ENCODE measurements around the gene PAX7. TPM values are rescaled to one million over a fixed set of nuclear protein-coding genes. Genes with fewer than 3 reads are reported as not detected.

PAX7 gene
- total and polyA plus RNA-seq, 2 of the 4 experiments (the other 2 are of a cell fraction): not detected

DNA sequence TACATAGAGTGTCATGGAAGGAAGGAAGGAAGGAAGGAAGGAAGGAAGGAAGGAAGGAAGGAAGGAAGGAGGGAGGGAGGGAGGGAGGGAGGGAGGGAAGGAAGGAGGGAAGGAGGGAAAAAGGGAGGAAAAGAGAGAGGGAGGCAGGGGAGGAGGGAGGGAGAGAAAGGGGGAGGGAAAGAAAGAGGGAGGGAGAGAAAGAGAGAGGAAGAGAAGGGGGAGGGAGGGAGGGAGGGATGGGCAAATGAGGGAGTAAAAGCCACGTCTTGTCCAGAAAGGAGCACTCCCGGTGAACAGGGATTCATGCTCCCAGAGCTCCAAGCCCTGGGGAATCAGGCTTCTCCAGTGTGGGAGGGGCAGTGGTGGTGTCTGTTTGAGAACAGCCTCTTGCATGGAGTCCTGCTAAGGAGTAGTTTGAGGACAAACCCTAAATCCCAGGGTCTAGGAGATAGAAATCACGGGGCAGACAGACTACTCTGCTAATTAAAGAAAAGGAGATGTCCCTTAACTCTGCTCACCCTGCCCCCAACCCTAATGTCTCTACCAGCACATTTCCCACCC is 157.3 kb downstream of the PAX7 start:
- DNase-seq: no peak
- H3K27ac ChIP-seq (ENCODE audit: insufficient read depth, low read length): no peak overlapping the region
- no peaks in the 10 kb centered on the region for H3K79me1 ChIP-seq (ENCODE audit: low read depth in 1 of 2, low read length in 2 of 2)
- H2AK5ac ChIP-seq (ENCODE audit: low read depth, low read length): no peak overlapping the region
- H3K14ac ChIP-seq (replicated peaks; ENCODE audit: low read depth, low read length): no peak overlapping the region
- in situ Hi-C loops (cut with MboI; ENCODE audit: low sequenced_read_pairs) (no loop called here), intact Hi-C loops (cut with micrococcal nuclease) (no loop called here), dilution Hi-C loops (cut with HindIII; ENCODE audit: low sequenced_read_pairs, unreplicated experiment) (no loop called here)
- H3K4me1 ChIP-seq (ENCODE audit: control insufficient read depth, insufficient read depth, low read length): no peaks in the 10 kb centered on the region
- no peak overlapping the region for H4K8ac ChIP-seq (ENCODE audit: low read depth in 2 of 2, low read length in 2 of 2)
- no peak overlapping the region for H2BK20ac ChIP-seq (ENCODE audit: low read depth, low read length)
- no peaks in the 10 kb centered on the region for H4K20me1 ChIP-seq (ENCODE audit: insufficient read depth, low read length)
- no peaks in the 10 kb centered on the region for H3K36me3 ChIP-seq (ENCODE audit: control insufficient read depth, insufficient read depth, low read length)
- H2BK120ac ChIP-seq (ENCODE audit: low read depth, low read length): no peak overlapping the region
- no peak for ATAC-seq (ENCODE audit: low read depth)
- no peak overlapping the region for H3K23ac ChIP-seq (ENCODE audit: low read depth, low read length)
- H2BK15ac ChIP-seq (ENCODE audit: low read depth, low read length): no peak overlapping the region
- H4K91ac ChIP-seq (ENCODE audit: insufficient read depth, low read depth, low read length): no peak overlapping the region
- H3K4ac ChIP-seq (ENCODE audit: low read depth, low read length): no peak overlapping the region
- H3K4me2 ChIP-seq (ENCODE audit: low read depth, low read length): no peak overlapping the region
- no peak overlapping the region for H3K4me3 ChIP-seq (ENCODE audit: insufficient read depth, low read depth, low read length)
- no peak overlapping the region for H3K18ac ChIP-seq (ENCODE audit: low read depth, low read length)
- no peak overlapping the region for H2AFZ ChIP-seq (replicated peaks; ENCODE audit: low read length, poor library complexity)
- no peak overlapping the region for H3K9ac ChIP-seq (ENCODE audit: low read depth, low read length)
- no peaks in the 10 kb centered on the region; the same call in none of the 2 replicates for H3K27me3 ChIP-seq (ENCODE audit: control insufficient read depth, insufficient read depth, low read length)
- no peak overlapping the region for H4K5ac ChIP-seq (ENCODE audit: low read depth, low read length)
- H3K56ac ChIP-seq (ENCODE audit: extremely low read depth, insufficient read depth, low read length): no peak overlapping the region
- WGBS, 2 experiments (ENCODE audit: extremely low coverage in 2 of 2, insufficient read length in 1 of 2): no CpG with 5 or more reads among the region's 3 CpGs
- H3K9me1 ChIP-seq (ENCODE audit: insufficient read depth, low read length): no peaks in the 10 kb centered on the region
- ChIA-PET POLR2A (ENCODE audit: unreplicated experiment) (no interaction called here), CTCF (interaction anchor here (0.7 kb wide), 1 partner anchor 33 kb away, joined by 3 read pairs; no protein-coding TSS in a partner anchor)
- no peak overlapping the region for H2AK9ac ChIP-seq (replicated peaks; ENCODE audit: low read depth, low read length, poor library complexity)
- BruUV-seq (replicated peaks): no TSS peak
- H2BK5ac ChIP-seq (ENCODE audit: low read depth, low read length, poor library complexity, severe bottlenecking): no peak overlapping the region
- TF ChIP-seq, protein P1, sequence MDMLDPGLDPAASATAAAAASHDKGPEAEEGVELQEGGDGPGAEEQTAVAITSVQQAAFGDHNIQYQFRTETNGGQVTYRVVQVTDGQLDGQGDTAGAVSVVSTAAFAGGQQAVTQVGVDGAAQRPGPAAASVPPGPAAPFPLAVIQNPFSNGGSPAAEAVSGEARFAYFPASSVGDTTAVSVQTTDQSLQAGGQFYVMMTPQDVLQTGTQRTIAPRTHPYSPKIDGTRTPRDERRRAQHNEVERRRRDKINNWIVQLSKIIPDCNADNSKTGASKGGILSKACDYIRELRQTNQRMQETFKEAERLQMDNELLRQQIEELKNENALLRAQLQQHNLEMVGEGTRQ (IDR thresholded peaks at IDR 0.05; ENCODE audit: low read depth, low read length): no peak
- no peak for TF ChIP-seq SMC3 (IDR thresholded peaks at IDR 0.05; ENCODE audit: low read depth, low read length)
- no peak for TF ChIP-seq RAD21 (IDR thresholded peaks at IDR 0.05; ENCODE audit: low read length)
- no peak for TF ChIP-seq RFX5 (IDR thresholded peaks at IDR 0.05; ENCODE audit: low read depth, low read length)
- TF ChIP-seq, protein P2, sequence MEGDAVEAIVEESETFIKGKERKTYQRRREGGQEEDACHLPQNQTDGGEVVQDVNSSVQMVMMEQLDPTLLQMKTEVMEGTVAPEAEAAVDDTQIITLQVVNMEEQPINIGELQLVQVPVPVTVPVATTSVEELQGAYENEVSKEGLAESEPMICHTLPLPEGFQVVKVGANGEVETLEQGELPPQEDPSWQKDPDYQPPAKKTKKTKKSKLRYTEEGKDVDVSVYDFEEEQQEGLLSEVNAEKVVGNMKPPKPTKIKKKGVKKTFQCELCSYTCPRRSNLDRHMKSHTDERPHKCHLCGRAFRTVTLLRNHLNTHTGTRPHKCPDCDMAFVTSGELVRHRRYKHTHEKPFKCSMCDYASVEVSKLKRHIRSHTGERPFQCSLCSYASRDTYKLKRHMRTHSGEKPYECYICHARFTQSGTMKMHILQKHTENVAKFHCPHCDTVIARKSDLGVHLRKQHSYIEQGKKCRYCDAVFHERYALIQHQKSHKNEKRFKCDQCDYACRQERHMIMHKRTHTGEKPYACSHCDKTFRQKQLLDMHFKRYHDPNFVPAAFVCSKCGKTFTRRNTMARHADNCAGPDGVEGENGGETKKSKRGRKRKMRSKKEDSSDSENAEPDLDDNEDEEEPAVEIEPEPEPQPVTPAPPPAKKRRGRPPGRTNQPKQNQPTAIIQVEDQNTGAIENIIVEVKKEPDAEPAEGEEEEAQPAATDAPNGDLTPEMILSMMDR (conservative IDR thresholded peaks at IDR 0.05; ENCODE audit: low read depth, low read length): no peak
- H3K9me3 ChIP-seq (ENCODE audit: control insufficient read depth, insufficient read depth, low read length): no peaks in the 10 kb centered on the region

Data from IMR-90 (cell line).